ENCODE data around the gene SLC5A11.

SLC5A11 gene

DNA sequence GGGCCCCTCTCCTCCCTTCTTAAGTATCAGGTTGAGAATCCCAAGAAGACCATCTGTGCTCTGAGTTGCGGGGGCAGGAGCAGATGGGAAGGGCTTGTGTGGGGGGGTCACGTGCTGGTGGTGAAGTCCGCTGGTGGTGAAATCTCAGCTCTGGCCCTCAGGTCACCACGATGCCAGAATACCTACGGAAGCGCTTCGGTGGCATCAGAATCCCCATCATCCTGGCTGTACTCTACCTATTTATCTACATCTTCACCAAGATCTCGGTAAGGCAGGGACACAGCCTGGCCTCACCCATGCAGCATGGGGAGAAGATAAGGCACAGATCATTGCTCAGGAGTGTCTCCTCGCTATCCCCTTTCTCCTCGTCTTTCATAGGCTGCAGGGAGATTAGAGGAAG, 29.7 kb downstream of the SLC5A11 start:
- no peak for DNase-seq (ENCODE audit: extremely low spot score)
- CTCF ChIA-PET, result interaction anchor here (0.6 kb wide), 1 partner anchor 1070 kb away, joined by 5 read pairs; no protein-coding TSS in a partner anchor
- POLR2A ChIA-PET, result no interaction called here
- TF ChIP-seq FOXA1 (IDR thresholded peaks at IDR 0.05) (no peak), FOXK2 (IDR thresholded peaks at IDR 0.05) (no peak), NFRKB (IDR thresholded peaks at IDR 0.05) (no peak), ZNF384 (IDR thresholded peaks at IDR 0.05) (no peak), HDGF (IDR thresholded peaks at IDR 0.05; ENCODE audit: borderline replicate concordance) (no peak), ELF4 (IDR thresholded peaks at IDR 0.05) (no peak), FOXM1 (IDR thresholded peaks at IDR 0.05; ENCODE audit: borderline replicate concordance) (no peak), L3MBTL2 (conservative IDR thresholded peaks at IDR 0.05) (no peak), ARNT (IDR thresholded peaks at IDR 0.05) (no peak), TARDBP (IDR thresholded peaks at IDR 0.05) (no peak), CTBP1 (IDR thresholded peaks at IDR 0.05; ENCODE audit: borderline replicate concordance) (no peak), BHLHE40 (IDR thresholded peaks at IDR 0.05; ENCODE audit: borderline replicate concordance) (no peak), LEF1 (IDR thresholded peaks at IDR 0.05; ENCODE audit: borderline replicate concordance) (no peak), SUZ12 (IDR thresholded peaks at IDR 0.05) (no peak), SP1 (IDR thresholded peaks at IDR 0.05) (no peak)
- TF ChIP-seq, protein P1, sequence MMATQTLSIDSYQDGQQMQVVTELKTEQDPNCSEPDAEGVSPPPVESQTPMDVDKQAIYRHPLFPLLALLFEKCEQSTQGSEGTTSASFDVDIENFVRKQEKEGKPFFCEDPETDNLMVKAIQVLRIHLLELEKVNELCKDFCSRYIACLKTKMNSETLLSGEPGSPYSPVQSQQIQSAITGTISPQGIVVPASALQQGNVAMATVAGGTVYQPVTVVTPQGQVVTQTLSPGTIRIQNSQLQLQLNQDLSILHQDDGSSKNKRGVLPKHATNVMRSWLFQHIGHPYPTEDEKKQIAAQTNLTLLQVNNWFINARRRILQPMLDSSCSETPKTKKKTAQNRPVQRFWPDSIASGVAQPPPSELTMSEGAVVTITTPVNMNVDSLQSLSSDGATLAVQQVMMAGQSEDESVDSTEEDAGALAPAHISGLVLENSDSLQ (IDR thresholded peaks at IDR 0.05), result no peak

DNA sequence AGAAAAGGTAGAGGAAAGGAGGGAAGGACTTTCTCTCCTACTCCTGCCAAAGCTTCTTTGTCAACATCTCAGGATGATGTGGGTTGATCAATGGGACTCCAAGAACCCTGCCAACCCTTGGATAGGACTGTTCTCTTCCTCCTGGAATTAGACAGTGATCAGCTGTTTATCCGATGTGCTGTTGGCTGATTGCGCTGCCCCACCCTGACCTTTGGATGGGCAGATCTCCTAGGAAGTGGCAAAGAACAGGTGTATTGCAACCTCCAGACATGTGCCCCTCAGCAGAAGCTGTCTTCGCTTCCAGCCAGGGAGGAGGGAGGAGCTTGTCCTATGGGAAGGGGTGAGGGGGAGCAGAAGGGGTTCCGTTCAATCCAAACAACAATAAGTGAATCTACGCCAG, 30.5 kb downstream of the SLC5A11 start:
- CTCF ChIA-PET, result no interaction called here
- DNase-seq (ENCODE audit: extremely low spot score), result no peak
- no peak for TF ChIP-seq FOXM1 (IDR thresholded peaks at IDR 0.05; ENCODE audit: borderline replicate concordance)
- TF ChIP-seq SUZ12 (IDR thresholded peaks at IDR 0.05), result no peak
- no peak for TF ChIP-seq FOXK2 (IDR thresholded peaks at IDR 0.05)
- no peak for TF ChIP-seq ARNT (IDR thresholded peaks at IDR 0.05)
- TF ChIP-seq TARDBP (IDR thresholded peaks at IDR 0.05), result no peak
- TF ChIP-seq ELF4 (IDR thresholded peaks at IDR 0.05), result no peak
- no peak for TF ChIP-seq FOXA1 (IDR thresholded peaks at IDR 0.05)
- TF ChIP-seq L3MBTL2 (conservative IDR thresholded peaks at IDR 0.05), result no peak
- no peak for TF ChIP-seq CTBP1 (IDR thresholded peaks at IDR 0.05; ENCODE audit: borderline replicate concordance)
- TF ChIP-seq ZNF384 (IDR thresholded peaks at IDR 0.05), result no peak
- no peak for TF ChIP-seq HDGF (IDR thresholded peaks at IDR 0.05; ENCODE audit: borderline replicate concordance)
- TF ChIP-seq SP1 (IDR thresholded peaks at IDR 0.05), result no peak
- no peak for TF ChIP-seq BHLHE40 (IDR thresholded peaks at IDR 0.05; ENCODE audit: borderline replicate concordance)
- TF ChIP-seq LEF1 (IDR thresholded peaks at IDR 0.05; ENCODE audit: borderline replicate concordance), result no peak
- TF ChIP-seq, protein P1 (IDR thresholded peaks at IDR 0.05), result no peak
- no peak for TF ChIP-seq NFRKB (IDR thresholded peaks at IDR 0.05)
- POLR2A ChIA-PET, result no interaction called here

DNA sequence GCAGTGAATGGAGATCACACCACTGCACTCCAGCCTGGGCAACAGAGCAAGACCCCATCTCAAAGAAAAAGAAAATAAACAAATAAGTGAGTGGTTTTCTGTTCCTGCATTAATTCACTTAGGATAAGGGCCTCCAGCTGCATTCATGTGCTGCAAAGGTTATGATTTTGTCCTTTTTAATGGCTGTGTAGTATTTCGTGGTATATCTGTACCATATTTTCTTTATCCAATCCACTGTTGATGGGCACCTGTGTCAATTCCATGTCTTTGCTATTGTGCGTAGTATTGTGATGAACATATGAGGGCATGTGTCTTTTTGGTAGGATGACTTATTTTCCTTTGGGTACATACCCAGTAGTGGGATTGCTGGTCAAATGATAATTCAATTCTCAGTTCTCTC, 33.9 kb downstream of the SLC5A11 start:
- ChIA-PET POLR2A (no interaction called here), CTCF (no interaction called here)
- no peak for DNase-seq (ENCODE audit: extremely low spot score)
- TF ChIP-seq FOXK2 (IDR thresholded peaks at IDR 0.05) (no peak), ARNT (IDR thresholded peaks at IDR 0.05) (no peak), ELF4 (IDR thresholded peaks at IDR 0.05) (no peak), FOXM1 (IDR thresholded peaks at IDR 0.05; ENCODE audit: borderline replicate concordance) (no peak), FOXA1 (IDR thresholded peaks at IDR 0.05) (no peak), NFRKB (IDR thresholded peaks at IDR 0.05) (no peak), SP1 (IDR thresholded peaks at IDR 0.05) (no peak), HDGF (IDR thresholded peaks at IDR 0.05; ENCODE audit: borderline replicate concordance) (no peak), L3MBTL2 (conservative IDR thresholded peaks at IDR 0.05) (no peak), ZNF384 (IDR thresholded peaks at IDR 0.05) (no peak), BHLHE40 (IDR thresholded peaks at IDR 0.05; ENCODE audit: borderline replicate concordance) (no peak), CTBP1 (IDR thresholded peaks at IDR 0.05; ENCODE audit: borderline replicate concordance) (no peak), LEF1 (IDR thresholded peaks at IDR 0.05; ENCODE audit: borderline replicate concordance) (no peak), SUZ12 (IDR thresholded peaks at IDR 0.05) (no peak), TARDBP (IDR thresholded peaks at IDR 0.05) (no peak)
- TF ChIP-seq, protein P1 (IDR thresholded peaks at IDR 0.05), result no peak

DNA sequence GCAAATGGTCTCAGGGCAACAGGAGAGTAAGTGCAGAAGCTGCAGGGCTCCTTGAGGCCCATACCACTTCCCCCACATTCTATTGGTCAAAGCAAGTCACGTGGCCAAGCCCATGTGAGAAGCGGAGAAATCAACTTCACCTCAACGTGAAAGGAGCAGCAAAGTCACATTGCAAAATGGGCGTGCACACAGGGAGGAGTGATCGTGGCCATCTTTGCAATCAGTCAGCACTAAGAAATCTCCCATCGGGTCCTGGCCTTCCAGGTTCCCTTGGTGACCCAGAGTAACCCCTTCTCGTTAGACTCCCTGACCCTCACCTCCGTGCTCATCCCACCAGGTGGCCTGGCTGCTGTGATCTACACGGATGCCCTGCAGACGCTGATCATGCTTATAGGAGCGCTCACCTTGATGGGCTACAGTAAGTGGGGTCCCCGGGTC, 38.0 kb downstream of the SLC5A11 start:
- ChIA-PET POLR2A (no interaction called here), CTCF (no interaction called here)
- DNase-seq (ENCODE audit: extremely low spot score), result no peak
- TF ChIP-seq, protein P1 (IDR thresholded peaks at IDR 0.05), result no peak
- TF ChIP-seq FOXA1 (IDR thresholded peaks at IDR 0.05) (no peak), SUZ12 (IDR thresholded peaks at IDR 0.05) (no peak), FOXM1 (IDR thresholded peaks at IDR 0.05; ENCODE audit: borderline replicate concordance) (no peak), SP1 (IDR thresholded peaks at IDR 0.05) (no peak), L3MBTL2 (conservative IDR thresholded peaks at IDR 0.05) (no peak), ELF4 (IDR thresholded peaks at IDR 0.05) (no peak), CTBP1 (IDR thresholded peaks at IDR 0.05; ENCODE audit: borderline replicate concordance) (no peak), ZNF384 (IDR thresholded peaks at IDR 0.05) (no peak), ARNT (IDR thresholded peaks at IDR 0.05) (no peak), BHLHE40 (IDR thresholded peaks at IDR 0.05; ENCODE audit: borderline replicate concordance) (no peak), HDGF (IDR thresholded peaks at IDR 0.05; ENCODE audit: borderline replicate concordance) (no peak), NFRKB (IDR thresholded peaks at IDR 0.05) (no peak), FOXK2 (IDR thresholded peaks at IDR 0.05) (no peak), TARDBP (IDR thresholded peaks at IDR 0.05) (no peak), LEF1 (IDR thresholded peaks at IDR 0.05; ENCODE audit: borderline replicate concordance) (no peak)

DNA sequence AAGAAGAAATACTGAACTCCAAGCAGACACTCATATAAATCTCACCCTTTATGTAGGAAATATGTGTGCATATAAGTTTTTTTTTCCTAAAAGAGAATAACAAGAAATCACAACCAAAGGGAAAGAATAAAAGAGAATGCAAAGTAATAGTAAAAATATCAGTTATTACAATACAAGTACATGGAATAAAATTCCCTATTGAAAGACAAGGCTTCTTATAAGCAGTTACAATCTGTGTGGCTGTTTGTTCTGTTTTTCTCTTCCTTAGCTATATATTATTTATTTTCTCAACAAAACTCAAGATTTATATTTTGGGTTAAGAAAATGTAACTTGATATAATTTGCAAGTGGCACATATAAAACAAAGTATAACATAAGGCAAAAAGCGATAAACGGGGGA, 41.7 kb downstream of the SLC5A11 start:
- POLR2A ChIA-PET, result no interaction called here
- no peak for DNase-seq (ENCODE audit: extremely low spot score)
- TF ChIP-seq ELF4 (IDR thresholded peaks at IDR 0.05), result no peak
- TF ChIP-seq FOXM1 (IDR thresholded peaks at IDR 0.05; ENCODE audit: borderline replicate concordance), result no peak
- TF ChIP-seq ZNF384 (IDR thresholded peaks at IDR 0.05), result no peak
- TF ChIP-seq, protein P1 (IDR thresholded peaks at IDR 0.05), result no peak
- no peak for TF ChIP-seq SP1 (IDR thresholded peaks at IDR 0.05)
- no peak for TF ChIP-seq HDGF (IDR thresholded peaks at IDR 0.05; ENCODE audit: borderline replicate concordance)
- TF ChIP-seq FOXA1 (IDR thresholded peaks at IDR 0.05), result no peak
- no peak for TF ChIP-seq SUZ12 (IDR thresholded peaks at IDR 0.05)
- CTCF ChIA-PET, result no interaction called here
